MM.1S (cell line): Measurements from ENCODE around the gene ZW10.

Experiments used
- DNase-seq: peaks from one replicate; pipeline ENCODE4 v3.0.0-alpha.2; 2015
- H2AFZ ChIP-seq: fragments of 300-600 bp; sonication (generic); 2 replicates; pipeline ENCODE4 v1.6.0; 2016; ENCODE audit warnings: antibody characterized with exemption, low read length
- H3F3A ChIP-seq: fragments of 300-600 bp; sonication (generic); 2 replicates; pipeline ENCODE4 v1.6.1; 2016; ENCODE audit warnings: mild to moderate bottlenecking, antibody characterized with exemption, low read length, moderate library complexity, mixed read lengths; ENCODE audit not compliant: insufficient read depth
- H3K27ac ChIP-seq: fragments of 300-600 bp; sonication (generic); 2 replicates; pipeline ENCODE4 v1.5.1; 2016; ENCODE audit warnings: mild to moderate bottlenecking, low read length
- H3K27me3 ChIP-seq: fragments of 300-600 bp; sonication (generic); replicated peaks from 2 replicates; pipeline ENCODE4 v1.6.0; 2016; ENCODE audit warnings: low read length; ENCODE audit not compliant: insufficient read depth
- H3K36me3 ChIP-seq: fragments of 300-600 bp; sonication (generic); replicated peaks from 2 replicates; pipeline ENCODE4 v1.6.1; 2016; ENCODE audit warnings: mild to moderate bottlenecking, low read length, mixed read lengths; ENCODE audit not compliant: insufficient read depth
- H3K4me1 ChIP-seq: fragments of 300-600 bp; sonication (generic); 2 replicates; pipeline ENCODE4 v1.6.1; 2016; ENCODE audit warnings: low read length, mixed read lengths
- H3K4me2 ChIP-seq: fragments of 300-600 bp; sonication (generic); 2 replicates; pipeline ENCODE4 v1.6.0; 2016; ENCODE audit warnings: low read depth, low read length
- H3K4me3 ChIP-seq: fragments of 300-600 bp; sonication (generic); 2 replicates; pipeline ENCODE4 v1.5.1; 2016; ENCODE audit warnings: low read length, mixed read lengths
- H3K79me2 ChIP-seq: fragments of 300-600 bp; sonication (generic); 2 replicates; pipeline ENCODE4 v1.6.1; 2016; ENCODE audit warnings: mixed run types, low read length, mixed read lengths
- H3K9ac ChIP-seq: fragments of 300-600 bp; sonication (generic); 2 replicates; pipeline ENCODE4 v1.6.1; 2016; ENCODE audit warnings: low read length, mixed read lengths
- H3K9me2 ChIP-seq: fragments of 300-600 bp; sonication (generic); replicated peaks from 2 replicates; pipeline ENCODE4 v1.6.1; 2016; ENCODE audit warnings: mild to moderate bottlenecking, low read length, mixed read lengths; ENCODE audit not compliant: insufficient read depth
- H3K9me3 ChIP-seq: fragments of 300-600 bp; sonication (generic); replicated peaks from 2 replicates; pipeline ENCODE4 v1.6.1; 2016; ENCODE audit warnings: mild to moderate bottlenecking, low read length, mixed read lengths; ENCODE audit not compliant: insufficient read depth
- H4K20me1 ChIP-seq: fragments of 300-600 bp; sonication (generic); 2 replicates; pipeline ENCODE4 v1.6.1; 2016; ENCODE audit warnings: mild to moderate bottlenecking, low read length, moderate library complexity, mixed read lengths; ENCODE audit not compliant: insufficient read depth
- EZH2 ChIP-seq: fragments of 300-600 bp; sonication (generic); optimal IDR thresholded peaks from 2 replicates; pipeline ENCODE3; 2017; ENCODE audit warnings: low read depth, mild to moderate bottlenecking, antibody characterized with exemption, low read length, mixed read lengths
- EZH2phosphoT487 ChIP-seq: fragments of 300-600 bp; sonication (generic); IDR thresholded peaks from 2 replicates; pipeline ENCODE4 v1.6.1; 2018; ENCODE audit warnings: antibody characterized with exemption, low read length
- TF ChIP-seq, protein P1 (sequence below): fragments of 300-600 bp; sonication (generic); IDR thresholded peaks from 2 replicates; pipeline ENCODE4 v1.5.1; 2016; ENCODE audit warnings: antibody characterized with exemption, low read length, mixed read lengths

ZW10 gene

DNA sequence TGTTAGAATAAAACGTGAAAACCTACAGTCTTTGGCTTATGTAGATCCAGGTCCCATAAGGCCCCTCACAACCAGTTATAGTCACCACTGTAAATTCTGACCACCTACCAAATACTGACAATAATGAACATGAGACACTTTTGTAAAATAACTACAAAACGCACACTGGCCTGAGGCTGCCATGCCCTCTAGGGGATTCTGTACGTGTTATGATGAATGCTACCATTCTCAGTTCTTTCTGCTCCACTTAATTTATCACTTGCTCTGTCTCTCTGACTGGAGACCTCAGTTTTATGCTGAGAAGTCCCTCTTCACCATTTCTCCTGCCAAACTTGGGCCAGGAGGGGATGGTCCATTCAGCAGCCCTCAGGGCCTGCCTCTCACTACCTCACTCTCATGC is 48.7 kb downstream of the ZW10 start:
- DNase-seq: no peak
- H3F3A ChIP-seq: no peaks in the 10 kb centered on the region
- H3K36me3 ChIP-seq: no peaks in the 10 kb centered on the region
- no peaks in the 10 kb centered on the region for H3K4me1 ChIP-seq
- TF ChIP-seq EZH2: no peak
- TF ChIP-seq EZH2phosphoT487: no peak
- TF ChIP-seq, protein P1, sequence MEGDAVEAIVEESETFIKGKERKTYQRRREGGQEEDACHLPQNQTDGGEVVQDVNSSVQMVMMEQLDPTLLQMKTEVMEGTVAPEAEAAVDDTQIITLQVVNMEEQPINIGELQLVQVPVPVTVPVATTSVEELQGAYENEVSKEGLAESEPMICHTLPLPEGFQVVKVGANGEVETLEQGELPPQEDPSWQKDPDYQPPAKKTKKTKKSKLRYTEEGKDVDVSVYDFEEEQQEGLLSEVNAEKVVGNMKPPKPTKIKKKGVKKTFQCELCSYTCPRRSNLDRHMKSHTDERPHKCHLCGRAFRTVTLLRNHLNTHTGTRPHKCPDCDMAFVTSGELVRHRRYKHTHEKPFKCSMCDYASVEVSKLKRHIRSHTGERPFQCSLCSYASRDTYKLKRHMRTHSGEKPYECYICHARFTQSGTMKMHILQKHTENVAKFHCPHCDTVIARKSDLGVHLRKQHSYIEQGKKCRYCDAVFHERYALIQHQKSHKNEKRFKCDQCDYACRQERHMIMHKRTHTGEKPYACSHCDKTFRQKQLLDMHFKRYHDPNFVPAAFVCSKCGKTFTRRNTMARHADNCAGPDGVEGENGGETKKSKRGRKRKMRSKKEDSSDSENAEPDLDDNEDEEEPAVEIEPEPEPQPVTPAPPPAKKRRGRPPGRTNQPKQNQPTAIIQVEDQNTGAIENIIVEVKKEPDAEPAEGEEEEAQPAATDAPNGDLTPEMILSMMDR: no peak
- no peaks in the 10 kb centered on the region for H3K9me3 ChIP-seq
- no peak overlapping the region for H3K4me2 ChIP-seq
- no peaks in the 10 kb centered on the region for H3K9me2 ChIP-seq
- H3K9ac ChIP-seq: no peak overlapping the region
- H2AFZ ChIP-seq: no peak overlapping the region
- H3K27ac ChIP-seq: no peak overlapping the region
- H4K20me1 ChIP-seq: no peaks in the 10 kb centered on the region
- no peak overlapping the region for H3K4me3 ChIP-seq
- no peaks in the 10 kb centered on the region for H3K79me2 ChIP-seq
- no peaks in the 10 kb centered on the region for H3K27me3 ChIP-seq

DNA sequence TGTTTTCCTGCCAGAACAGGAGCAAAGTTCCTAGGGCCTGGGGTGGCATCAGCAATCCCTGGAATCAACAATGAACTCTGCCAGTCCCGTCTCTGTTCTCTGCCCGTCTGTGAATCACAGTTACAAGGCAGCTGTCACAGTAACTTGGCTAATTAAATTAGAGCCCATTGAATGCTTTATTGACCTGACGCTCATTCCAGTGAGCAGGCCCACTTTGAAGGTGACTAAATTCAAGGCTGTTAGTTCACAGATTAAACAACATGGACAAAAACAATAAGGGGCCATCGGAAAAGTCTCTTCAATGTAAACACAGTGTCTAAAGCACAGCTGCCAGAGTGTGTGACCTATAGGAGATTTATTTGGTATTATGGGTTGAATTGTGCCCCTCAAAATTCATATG is 49.7 kb downstream of the ZW10 start:
- TF ChIP-seq, protein P1: no peak
- no peak for TF ChIP-seq EZH2phosphoT487
- TF ChIP-seq EZH2: no peak
- Histone ChIP-seq H3K9me2 (no peaks in the 10 kb centered on the region), H3K4me3 (no peak overlapping the region), H3K4me1 (no peaks in the 10 kb centered on the region), H3F3A (no peaks in the 10 kb centered on the region), H2AFZ (no peak overlapping the region), H3K4me2 (no peak overlapping the region), H3K27ac (no peak overlapping the region), H3K79me2 (no peaks in the 10 kb centered on the region), H4K20me1 (no peaks in the 10 kb centered on the region), H3K9ac (no peak overlapping the region), H3K27me3 (no peaks in the 10 kb centered on the region), H3K9me3 (no peaks in the 10 kb centered on the region), H3K36me3 (no peaks in the 10 kb centered on the region)
- no peak for DNase-seq

DNA sequence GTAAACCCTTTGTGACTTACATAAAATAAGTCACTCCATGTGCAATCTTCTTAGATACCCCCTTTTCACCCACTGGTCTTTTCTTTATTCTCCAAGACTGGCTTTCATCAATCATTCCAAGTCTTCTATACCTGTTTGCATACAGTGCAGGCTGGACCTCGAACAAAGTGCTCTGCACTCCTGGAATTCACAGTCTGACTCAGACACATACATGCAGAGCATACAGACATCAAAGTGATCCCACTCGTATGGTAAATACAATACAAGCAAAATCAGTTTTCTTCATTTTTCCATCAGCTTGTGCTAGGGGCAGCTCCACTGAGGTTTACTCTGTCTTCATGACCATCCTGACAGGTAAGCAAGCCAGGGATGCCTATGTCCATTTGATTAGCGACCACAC is 50.6 kb downstream of the ZW10 start:
- Histone ChIP-seq H2AFZ (no peak overlapping the region), H3K27me3 (no peaks in the 10 kb centered on the region), H3K36me3 (no peaks in the 10 kb centered on the region), H3K4me2 (no peak overlapping the region), H3K4me1 (no peaks in the 10 kb centered on the region), H4K20me1 (no peaks in the 10 kb centered on the region), H3K9ac (no peak overlapping the region), H3K9me2 (no peaks in the 10 kb centered on the region), H3K79me2 (no peaks in the 10 kb centered on the region), H3K27ac (no peak overlapping the region), H3F3A (no peaks in the 10 kb centered on the region), H3K4me3 (no peak overlapping the region), H3K9me3 (no peaks in the 10 kb centered on the region)
- TF ChIP-seq EZH2: no peak
- DNase-seq: no peak

DNA sequence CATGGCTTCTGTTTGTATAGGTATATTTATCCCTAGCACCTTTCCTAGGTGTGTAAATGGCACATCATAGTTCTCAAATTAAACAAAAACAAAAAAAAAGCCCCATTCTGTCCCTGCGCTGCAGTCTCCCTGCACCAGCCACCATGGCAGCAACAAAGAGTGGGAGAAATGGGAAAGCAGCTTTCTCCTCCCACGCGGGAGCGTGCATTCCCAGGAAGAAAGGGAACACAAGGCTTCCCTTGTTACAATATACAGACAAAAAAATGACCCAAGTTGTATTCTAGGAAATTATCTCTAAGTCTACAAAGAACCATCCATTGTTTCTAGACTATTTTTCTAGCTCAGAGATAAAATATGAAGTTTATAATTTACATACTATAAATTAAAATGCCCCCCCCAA is 51.3 kb downstream of the ZW10 start:
- Histone ChIP-seq H3K9ac (no peak overlapping the region), H4K20me1 (no peaks in the 10 kb centered on the region), H3K4me2 (no peak overlapping the region), H2AFZ (no peak overlapping the region), H3K4me3 (no peak overlapping the region), H3K79me2 (no peaks in the 10 kb centered on the region), H3F3A (no peaks in the 10 kb centered on the region), H3K27me3 (no peaks in the 10 kb centered on the region), H3K9me2 (no peaks in the 10 kb centered on the region), H3K9me3 (no peaks in the 10 kb centered on the region), H3K4me1 (no peaks in the 10 kb centered on the region), H3K27ac (no peak overlapping the region), H3K36me3 (no peaks in the 10 kb centered on the region)
- no peak for DNase-seq
- TF ChIP-seq, protein P1: no peak
- no peak for TF ChIP-seq EZH2
- no peak for TF ChIP-seq EZH2phosphoT487
